ENCODE measurements around the gene CTTN. TPM values are rescaled to one million over a fixed set of nuclear protein-coding genes. Genes with fewer than 3 reads are reported as not detected.

The CTTN gene
- total and polyA plus RNA-seq, 9 of the 15 experiments (the other 6 are each of a cell fraction or from before 2014, with no cell fraction given) = 9.9 to 158 (median 99.7) TPM

DNA sequence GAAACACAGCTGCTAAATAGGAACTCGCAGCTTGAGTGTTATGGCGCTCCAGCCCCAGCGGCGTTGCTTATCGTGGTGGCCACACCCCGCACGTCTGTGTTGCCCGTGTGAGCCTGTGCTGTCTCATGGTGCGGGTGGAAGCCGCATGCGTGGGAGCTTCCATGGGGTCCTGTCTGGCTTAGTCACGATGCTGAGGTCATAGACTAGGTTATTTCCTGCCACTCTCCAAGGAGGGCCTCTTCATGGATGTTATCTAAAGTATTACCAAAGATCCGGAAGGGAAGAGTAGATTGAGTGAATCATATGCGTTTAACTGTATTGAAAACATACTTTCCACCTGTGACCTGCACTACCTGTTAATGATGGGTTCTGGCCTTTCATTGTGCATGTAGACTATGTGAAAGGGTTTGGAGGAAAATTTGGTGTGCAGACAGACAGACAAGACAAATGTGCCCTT, 21.7 kb downstream of the CTTN start (continued):
- TF ChIP-seq, protein P1, sequence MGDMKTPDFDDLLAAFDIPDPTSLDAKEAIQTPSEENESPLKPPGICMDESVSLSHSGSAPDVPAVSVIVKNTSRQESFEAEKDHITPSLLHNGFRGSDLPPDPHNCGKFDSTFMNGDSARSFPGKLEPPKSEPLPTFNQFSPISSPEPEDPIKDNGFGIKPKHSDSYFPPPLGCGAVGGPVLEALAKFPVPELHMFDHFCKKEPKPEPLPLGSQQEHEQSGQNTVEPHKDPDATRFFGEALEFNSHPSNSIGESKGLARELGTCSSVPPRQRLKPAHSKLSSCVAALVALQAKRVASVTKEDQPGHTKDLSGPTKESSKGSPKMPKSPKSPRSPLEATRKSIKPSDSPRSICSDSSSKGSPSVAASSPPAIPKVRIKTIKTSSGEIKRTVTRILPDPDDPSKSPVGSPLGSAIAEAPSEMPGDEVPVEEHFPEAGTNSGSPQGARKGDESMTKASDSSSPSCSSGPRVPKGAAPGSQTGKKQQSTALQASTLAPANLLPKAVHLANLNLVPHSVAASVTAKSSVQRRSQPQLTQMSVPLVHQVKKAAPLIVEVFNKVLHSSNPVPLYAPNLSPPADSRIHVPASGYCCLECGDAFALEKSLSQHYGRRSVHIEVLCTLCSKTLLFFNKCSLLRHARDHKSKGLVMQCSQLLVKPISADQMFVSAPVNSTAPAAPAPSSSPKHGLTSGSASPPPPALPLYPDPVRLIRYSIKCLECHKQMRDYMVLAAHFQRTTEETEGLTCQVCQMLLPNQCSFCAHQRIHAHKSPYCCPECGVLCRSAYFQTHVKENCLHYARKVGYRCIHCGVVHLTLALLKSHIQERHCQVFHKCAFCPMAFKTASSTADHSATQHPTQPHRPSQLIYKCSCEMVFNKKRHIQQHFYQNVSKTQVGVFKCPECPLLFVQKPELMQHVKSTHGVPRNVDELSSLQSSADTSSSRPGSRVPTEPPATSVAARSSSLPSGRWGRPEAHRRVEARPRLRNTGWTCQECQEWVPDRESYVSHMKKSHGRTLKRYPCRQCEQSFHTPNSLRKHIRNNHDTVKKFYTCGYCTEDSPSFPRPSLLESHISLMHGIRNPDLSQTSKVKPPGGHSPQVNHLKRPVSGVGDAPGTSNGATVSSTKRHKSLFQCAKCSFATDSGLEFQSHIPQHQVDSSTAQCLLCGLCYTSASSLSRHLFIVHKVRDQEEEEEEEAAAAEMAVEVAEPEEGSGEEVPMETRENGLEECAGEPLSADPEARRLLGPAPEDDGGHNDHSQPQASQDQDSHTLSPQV (IDR thresholded peaks at IDR 0.05) = peak; percentile 86; the same call in 1 of the 2 replicates
- TF ChIP-seq ZBTB2 (IDR thresholded peaks at IDR 0.05) (peak; percentile 94), POLR2A (conservative IDR thresholded peaks at IDR 0.05) (peak; percentile 75; the same call in 1 of the 2 replicates), DEAF1 (CRISPR knock-in tag; IDR thresholded peaks at IDR 0.05) (no peak), IRF1 (CRISPR knock-in tag; IDR thresholded peaks at IDR 0.05; ENCODE audit: borderline replicate concordance) (no peak), POLR2B (IDR thresholded peaks at IDR 0.05; ENCODE audit: low read depth, partially characterized antibody) (no peak), ARID1B (IDR thresholded peaks at IDR 0.05) (peak; percentile 94), CBX2 (IDR thresholded peaks at IDR 0.05; ENCODE audit: insufficient read depth, low read length, poor library complexity, severe bottlenecking) (no peak), ZBED1 (IDR thresholded peaks at IDR 0.05) (0 out of 2 replicates have a peak, but pooled peaks have one; percentile 83), ZKSCAN8 (CRISPR knock-in tag; IDR thresholded peaks at IDR 0.05) (peak; percentile 75; the same call in 1 of the 2 replicates), ZEB2 (IDR thresholded peaks at IDR 0.05) (peak; percentile 97), SUPT5H (IDR thresholded peaks at IDR 0.05) (peak; percentile 52; the same call in 1 of the 2 replicates), BHLHE40 (IDR thresholded peaks at IDR 0.05; ENCODE audit: low read length) (peak; percentile 97), RBFOX2 (IDR thresholded peaks at IDR 0.05; ENCODE audit: low read depth, low read length) (peak; percentile 69), CBFA2T3 (IDR thresholded peaks at IDR 0.05) (peak; percentile 97), FOSL1 (tag; conservative IDR thresholded peaks at IDR 0.05) (peak; percentile 97)
- TF ChIP-seq, protein P2, sequence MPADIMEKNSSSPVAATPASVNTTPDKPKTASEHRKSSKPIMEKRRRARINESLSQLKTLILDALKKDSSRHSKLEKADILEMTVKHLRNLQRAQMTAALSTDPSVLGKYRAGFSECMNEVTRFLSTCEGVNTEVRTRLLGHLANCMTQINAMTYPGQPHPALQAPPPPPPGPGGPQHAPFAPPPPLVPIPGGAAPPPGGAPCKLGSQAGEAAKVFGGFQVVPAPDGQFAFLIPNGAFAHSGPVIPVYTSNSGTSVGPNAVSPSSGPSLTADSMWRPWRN (IDR thresholded peaks at IDR 0.05; ENCODE audit: low read depth) = peak; percentile 93

Measured in K562 (cell line).